K562 (cell line): ENCODE results near the gene PHLDB3. TPM values are rescaled to one million over a fixed set of nuclear protein-coding genes. Genes with fewer than 3 reads are reported as not detected.
"Not testable (repeated sequence)": the region's sequence is repeated elsewhere in the genome, so short reads cannot be mapped to it uniquely, and the experiment has no call there.

ENCODE experiments used
- ATAC-seq: fragments of 200-7000 bp; cut with Tn5 transposase; 3 replicates; pipeline ENCODE4 v1.9.1; 2020; ENCODE audit warnings: moderate library complexity
- BruUV-seq: library from RNA; stranded (reverse); fragments of 400-500 nt; replicated peaks from 2 replicates; lab custom pipeline; 2021; lab: Mats Ljungman, UMichigan
- CTCF ChIA-PET: fragments of 300-600 bp; formaldehyde crosslinking; extraction: SDS; loops from one replicate; lab custom pipeline; 2021; ENCODE audit warnings: low intra/inter-chr PET ratio; lab: Yijun Ruan, JAX
- POLR2A ChIA-PET: fragments of 300-600, 350-650 bp; sonication (Branson Sonifier 250); formaldehyde crosslinking; extraction: SDS; loops from one replicate; lab custom pipeline; 2021; ENCODE audit warnings: antibody characterized with exemption, inconsistent platforms; lab: Yijun Ruan, JAX
- DNase-seq, 4 experiments: peaks; one replicate each; pipeline versions ENCODE4 v3.0.0 to v3.0.0-alpha.2; 2011 to 2018; ENCODE audit warnings: low spot score in 3 of 4, mixed read lengths in 3 of 4; ENCODE audit errors: extremely low read depth in 1 of 4
- FAIRE-seq: peaks from 2 replicates; lab custom pipeline; 2011; peaks lifted over from hg19 to GRCh38; lab: Jason Lieb, UNC
- H2AFZ ChIP-seq: 2 replicates; pipeline ENCODE4 v1.6.0; 2011; ENCODE audit warnings: low read depth, low read length, control low read depth, inconsistent platforms
- H3K27ac ChIP-seq: fragments of 200-600 bp; 3 replicates; pipeline ENCODE4 v1.8.0; 2011; ENCODE audit warnings: low read depth, mild to moderate bottlenecking, control low read depth, inconsistent platforms, low read length, moderate library complexity, mixed read lengths; ENCODE audit errors: extremely low read depth
- H3K27me3 ChIP-seq, 2 experiments: fragments of 300-600 bp in 1 of 2; 2 replicates in 1 of 2; 3 replicates in 1 of 2; pipeline versions ENCODE4 v1.6.0 to v1.8.0; 2011; ENCODE audit warnings: inconsistent platforms in 2 of 2, low read length in 2 of 2, mild to moderate bottlenecking in 1 of 2, mixed read lengths in 1 of 2, moderate library complexity in 1 of 2; ENCODE audit not compliant: control insufficient read depth in 2 of 2, insufficient read depth in 2 of 2
- H3K36me3 ChIP-seq: fragments of 300-600 bp; 3 replicates; pipeline ENCODE4 v1.8.0; 2011; ENCODE audit warnings: mild to moderate bottlenecking, low read length, inconsistent platforms; ENCODE audit not compliant: control insufficient read depth, insufficient read depth
- H3K4me1 ChIP-seq, 2 experiments: fragments of 200-600 bp in 1 of 2; replicated peaks in 1 of 2; 2 replicates in 1 of 2; 3 replicates in 1 of 2; pipeline versions ENCODE4 v1.5.1 to v1.8.0; 2011; ENCODE audit warnings: inconsistent platforms in 2 of 2, low read length in 2 of 2, mild to moderate bottlenecking in 1 of 2, mixed read lengths in 1 of 2, moderate library complexity in 1 of 2; ENCODE audit not compliant: control insufficient read depth in 2 of 2, insufficient read depth in 2 of 2
- H3K4me2 ChIP-seq: 2 replicates; pipeline ENCODE4 v1.6.1; 2011; ENCODE audit warnings: low read length, control low read depth, inconsistent platforms, mixed read lengths; ENCODE audit not compliant: insufficient read depth
- H3K4me3 ChIP-seq: fragments of 200-600 bp; sonication (generic), shearing (Covaris generic); 2 replicates; pipeline ENCODE4 v1.5.1; 2016; ENCODE audit warnings: control low read depth, inconsistent platforms
- H3K79me2 ChIP-seq: fragments of 200-600 bp; 3 replicates; pipeline ENCODE4 v1.8.0; 2011; ENCODE audit warnings: low read length, inconsistent platforms; ENCODE audit not compliant: control insufficient read depth, insufficient read depth
- H3K9ac ChIP-seq, 2 experiments: 2 replicates each; pipeline versions ENCODE4 v1.6.0 to v1.6.1; 2011; ENCODE audit warnings: low read depth in 2 of 2, low read length in 2 of 2, control low read depth in 1 of 2, inconsistent platforms in 1 of 2, mild to moderate bottlenecking in 1 of 2, mixed read lengths in 1 of 2; ENCODE audit not compliant: insufficient read depth in 1 of 2
- H3K9me1 ChIP-seq: one replicate; pipeline ENCODE4 v1.6.0; 2011; ENCODE audit warnings: inconsistent platforms, mild to moderate bottlenecking, low read length, moderate library complexity; ENCODE audit not compliant: control insufficient read depth, insufficient read depth
- H3K9me3 ChIP-seq: replicated peaks from 2 replicates; pipeline ENCODE4 v1.5.1; 2011; ENCODE audit warnings: low read depth, low read length, inconsistent platforms; ENCODE audit not compliant: control insufficient read depth, insufficient read depth
- H4K20me1 ChIP-seq: replicated peaks from 2 replicates; pipeline ENCODE4 v1.6.1; 2011; ENCODE audit warnings: low read length, inconsistent platforms, mixed read lengths; ENCODE audit not compliant: control insufficient read depth, insufficient read depth
- ARID1B ChIP-seq: fragments of 450-650 bp; IDR thresholded peaks from 2 replicates; pipeline ENCODE4 v1.6.1; 2016; ENCODE audit warnings: antibody characterized with exemption, mild to moderate bottlenecking, inconsistent platforms
- CBX3 ChIP-seq, 2 experiments: IDR thresholded peaks; 1 replicate in 1 of 2; 2 replicates in 1 of 2; pipeline ENCODE4 v1.6.1; 2012; ENCODE audit warnings: inconsistent platforms in 2 of 2, low read length in 2 of 2, borderline replicate concordance in 1 of 2, control low read depth in 1 of 2
- ZBTB11 ChIP-seq, 3 experiments: fragments of 200-800 bp in 1 of 3; fragments of 250-450 bp in 1 of 3; fragments of 450-650 bp in 1 of 3; sonication (Bioruptor Pico) in 1 of 3; sonication (Bioruptor generic) in 1 of 3; formaldehyde crosslinking in 1 of 3; IDR thresholded peaks; 2 replicates each; pipeline versions ENCODE4 v1.6.1 to v1.8.0; 2016 to 2022; ENCODE audit warnings: mild to moderate bottlenecking in 2 of 3, missing genetic modification characterization in 2 of 3, missing compliant biosample characterization in 1 of 3, moderate library complexity in 1 of 3
- WGBS: fragments of 100-300 bp; shearing (Covaris generic); methylation state at CpG from one replicate; pipeline ENCODE4 v1.1.6; 2016; ENCODE audit warnings: low coverage, mixed read lengths; ENCODE audit not compliant: insufficient coverage; ENCODE audit errors: missing lambda C conversion rate; 5-methylcytosine and 5-hydroxymethylcytosine counted together
- in situ Hi-C: fragments of 300-500 bp; cut with MboI; formaldehyde crosslinking; loops from 4 replicates; pipeline ENCODE4 v1.15.0; 2018; ENCODE audit warnings: inconsistent platforms, mixed read lengths
- intact Hi-C: fragments of 100-400 bp; cut with micrococcal nuclease; formaldehyde crosslinking; loops from 2 replicates; pipeline ENCODE4 v1.14.2; 2022
- polyA plus RNA-seq, 8 experiments: library from polyadenylated mRNA; depleted of rRNA in 4 of 8; stranded (reverse) in 5 of 8; unstranded in 3 of 8; fragments of >200 nt; fragmentation: Nextera tagmentation in 2 of 8; fragmentation: Illumina TruSeq in 1 of 8; extraction: Ambion mirVana in 2 of 8; extraction: Trizol in 1 of 8; gene quantifications; 2 replicates each; pipeline versions ENCODE4 v1.2.1 to v1.2.3, GENCODE V29; 2011 to 2014; ENCODE audit warnings: inconsistent platforms in 1 of 8, missing spikeins in 1 of 8
- total RNA-seq, 7 experiments: library from RNA; depleted of rRNA in 6 of 7; stranded (reverse); fragments of >200 nt in 6 of 7; fragmentation: Illumina TruSeq in 2 of 7; extraction: Trizol in 2 of 7; gene quantifications; 2 replicates each; pipeline versions ENCODE4 v1.2.1 to v1.2.3, GENCODE V29; 2011 to 2021; ENCODE audit warnings: low replicate concordance in 1 of 7

The PHLDB3 gene
- total and polyA plus RNA-seq, 9 of the 15 experiments (the other 6 are each of a cell fraction or from before 2014, with no cell fraction given): 0.04 to 23.5 (median 3.9) TPM

- TF ChIP-seq ARID1B (no peak), ZBTB11 (CRISPR knock-in tag; IDR thresholded peaks at IDR 0.05) (no peak), CBX3 (IDR thresholded peaks at IDR 0.05; ENCODE audit: borderline replicate concordance in 1 of 2, low read length in 2 of 2) (0 out of 3 replicates have a peak, but pooled peaks of 1 of the 2 experiments have one; percentile 27)
Observed at GRCh38 chr19:43548706-43549105, 44.2 kb upstream of the PHLDB3 start (continued).

GRCh38 chr19:43547926-43548325 is 43.4 kb upstream of the PHLDB3 start:
- H3K9ac ChIP-seq, H3K79me2 ChIP-seq, H3K4me1 ChIP-seq, H3K27me3 ChIP-seq, DNase-seq, CTCF ChIA-PET, POLR2A ChIA-PET, in situ Hi-C loops, FAIRE-seq, H3K9me3 ChIP-seq, H4K20me1 ChIP-seq, H3K27ac ChIP-seq, ATAC-seq, H3K4me3 ChIP-seq, intact Hi-C loops, H3K4me2 ChIP-seq, H3K9me1 ChIP-seq, H2AFZ ChIP-seq, BruUV-seq: not testable (repeated sequence)
- 72% methylated on average over 2 of the region's 24 CpGs for WGBS
- H3K36me3 ChIP-seq: peaks cover 55% of the 10 kb centered on the region; the same call in 2 of the 3 replicates
